H1 (cell line): Measurements from ENCODE around the gene ACCSL. TPM values are rescaled to one million over a fixed set of nuclear protein-coding genes. Genes with fewer than 3 reads are reported as not detected.

Experiments
- CTCF ChIA-PET: fragments of 300-600 bp; sonication (Branson Sonifier 250); formaldehyde crosslinking; loops from one replicate; lab custom pipeline; 2021; ENCODE audit not compliant: partially characterized antibody; lab: Charles Lee
- POLR2A ChIA-PET: fragments of 300-600 bp; sonication (Branson Sonifier 250); formaldehyde crosslinking; loops from one replicate; lab custom pipeline; 2021; ENCODE audit warnings: inconsistent platforms; ENCODE audit not compliant: partially characterized antibody; lab: Charles Lee
- DNase-seq, 2 experiments: peaks; one replicate each; pipeline versions ENCODE4 v3.0.0 to v3.0.0-alpha.2; 2010 to 2022; ENCODE audit warnings: low spot score in 2 of 2, low read depth in 1 of 2, mixed read lengths in 1 of 2
- FAIRE-seq: peaks from 2 replicates; lab custom pipeline; 2011; peaks lifted over from hg19 to GRCh38; lab: Jason Lieb, UNC
- H2AFZ ChIP-seq: 2 replicates; pipeline ENCODE4 v1.8.1; 2012; ENCODE audit warnings: low read length, inconsistent platforms
- H2AK5ac ChIP-seq: 2 replicates; pipeline ENCODE4 v1.6.1; 2013; ENCODE audit warnings: low read depth, low read length
- H2BK120ac ChIP-seq: replicated peaks from 2 replicates; pipeline ENCODE3; 2013; ENCODE audit warnings: low read depth, low read length, inconsistent platforms
- H2BK12ac ChIP-seq: 2 replicates; pipeline ENCODE4 v1.6.1; 2013; ENCODE audit warnings: low read depth, low read length
- H2BK15ac ChIP-seq: 2 replicates; pipeline ENCODE4 v1.6.1; 2013; ENCODE audit warnings: low read length
- H2BK20ac ChIP-seq: 2 replicates; pipeline ENCODE4 v1.6.1; 2013; ENCODE audit warnings: low read length
- H2BK5ac ChIP-seq: 2 replicates; pipeline ENCODE4 v1.6.1; 2013; ENCODE audit warnings: low read depth, low read length
- H3K14ac ChIP-seq: 2 replicates; pipeline ENCODE4 v1.6.1; 2013; ENCODE audit warnings: inconsistent platforms; ENCODE audit not compliant: insufficient read length
- H3K18ac ChIP-seq: 2 replicates; pipeline ENCODE4 v1.6.1; 2013; ENCODE audit warnings: low read length; ENCODE audit errors: extremely low read depth
- H3K23ac ChIP-seq: 2 replicates; pipeline ENCODE4 v1.6.1; 2013; ENCODE audit warnings: inconsistent platforms; ENCODE audit not compliant: insufficient read length
- H3K23me2 ChIP-seq: 2 replicates; pipeline ENCODE4 v1.6.1; 2013; ENCODE audit warnings: low read depth, low read length
- H3K27ac ChIP-seq: 2 replicates; pipeline ENCODE4 v1.6.1; 2011; ENCODE audit warnings: low read depth, low read length, inconsistent platforms
- H3K27me3 ChIP-seq, 4 experiments: replicated peaks in 1 of 4; 1 replicate in 1 of 4; 2 replicates in 3 of 4; pipeline versions ENCODE4 v1.6.1 to v1.8.1; 2011 to 2013; ENCODE audit warnings: low read length in 3 of 4, mild to moderate bottlenecking in 3 of 4, inconsistent platforms in 2 of 4, mixed read lengths in 2 of 4, moderate library complexity in 1 of 4; ENCODE audit not compliant: control insufficient read depth in 3 of 4, insufficient read depth in 3 of 4; ENCODE audit errors: extremely low read depth in 1 of 4
- H3K36me3 ChIP-seq, 4 experiments: 2 replicates each; pipeline versions ENCODE4 v1.6.1 to v1.8.1; 2011 to 2013; ENCODE audit warnings: mild to moderate bottlenecking in 4 of 4, low read length in 3 of 4, moderate library complexity in 2 of 4, control low read depth in 1 of 4, inconsistent platforms in 1 of 4; ENCODE audit not compliant: insufficient read depth in 4 of 4, control insufficient read depth in 2 of 4
- H3K4ac ChIP-seq: replicated peaks from 2 replicates; pipeline ENCODE3; 2013; ENCODE audit warnings: low read length, low read depth, mixed read lengths, inconsistent platforms; ENCODE audit not compliant: insufficient read length
- H3K4me1 ChIP-seq, 4 experiments: replicated peaks in 1 of 4; 1 replicate in 1 of 4; 2 replicates in 3 of 4; pipeline versions ENCODE4 v1.6.1 to v1.8.1; 2011 to 2013; ENCODE audit warnings: low read length in 3 of 4, inconsistent platforms in 2 of 4, mixed read lengths in 1 of 4; ENCODE audit not compliant: insufficient read depth in 4 of 4, control insufficient read depth in 3 of 4
- H3K4me2 ChIP-seq, 2 experiments: 2 replicates each; pipeline versions ENCODE4 v1.6.1 to v1.8.1; 2011 to 2013; ENCODE audit warnings: low read depth in 2 of 2, low read length in 2 of 2, control low read depth in 1 of 2, inconsistent platforms in 1 of 2, mild to moderate bottlenecking in 1 of 2; ENCODE audit not compliant: insufficient read depth in 1 of 2
- H3K4me3 ChIP-seq, 4 experiments: fragments of 200-600, 300-600 bp in 1 of 4; sonication (generic), shearing (Covaris generic), sonication (Bioruptor Twin) in 1 of 4; 2 replicates each; pipeline versions ENCODE4 v1.5.1 to v1.8.1; 2011 to 2016; ENCODE audit warnings: low read length in 4 of 4, low read depth in 3 of 4, control low read depth in 2 of 4, inconsistent platforms in 2 of 4, mild to moderate bottlenecking in 2 of 4, mixed read lengths in 1 of 4, moderate library complexity in 1 of 4; ENCODE audit not compliant: insufficient read depth in 2 of 4; ENCODE audit errors: extremely low read depth in 1 of 4
- H3K56ac ChIP-seq: replicated peaks from 2 replicates; pipeline ENCODE3; 2013; ENCODE audit warnings: low read depth, mild to moderate bottlenecking, mixed read lengths, low read length, inconsistent platforms; ENCODE audit not compliant: insufficient read length
- H3K79me1 ChIP-seq: 2 replicates; pipeline ENCODE4 v1.6.1; 2013; ENCODE audit warnings: low read depth, low read length, control low read depth
- H3K79me2 ChIP-seq, 2 experiments: 2 replicates each; pipeline versions ENCODE4 v1.6.1 to v1.8.1; 2012 to 2013; ENCODE audit warnings: low read length in 2 of 2, mild to moderate bottlenecking in 2 of 2, inconsistent platforms in 1 of 2; ENCODE audit not compliant: insufficient read depth in 2 of 2, control insufficient read depth in 1 of 2
- H3K9ac ChIP-seq, 4 experiments: replicated peaks in 1 of 4; 1 replicate in 1 of 4; 2 replicates in 3 of 4; pipeline versions ENCODE4 v1.6.1 to v1.8.1; 2011 to 2013; ENCODE audit warnings: low read depth in 3 of 4, low read length in 3 of 4, control low read depth in 2 of 4, mild to moderate bottlenecking in 2 of 4, moderate library complexity in 2 of 4, inconsistent platforms in 1 of 4; ENCODE audit errors: extremely low read depth in 1 of 4
- H3K9me3 ChIP-seq, 2 experiments: 2 replicates each; pipeline versions ENCODE4 v1.6.1 to v1.8.1; 2012 to 2013; ENCODE audit warnings: mild to moderate bottlenecking in 2 of 2, moderate library complexity in 2 of 2, control low read depth in 1 of 2, inconsistent platforms in 1 of 2, low read depth in 1 of 2, low read length in 1 of 2, mixed read lengths in 1 of 2; ENCODE audit not compliant: insufficient read depth in 2 of 2
- H4K20me1 ChIP-seq, 2 experiments: replicated peaks in 1 of 2; 2 replicates each; pipeline versions ENCODE3 to v1.8.1; 2011 to 2013; ENCODE audit warnings: inconsistent platforms in 2 of 2, low read length in 2 of 2, mild to moderate bottlenecking in 1 of 2; ENCODE audit not compliant: insufficient read depth in 2 of 2, control insufficient read depth in 1 of 2
- H4K5ac ChIP-seq: 2 replicates; pipeline ENCODE4 v1.6.1; 2013; ENCODE audit warnings: low read length, low read depth, mixed read lengths, inconsistent platforms; ENCODE audit not compliant: insufficient read length
- H4K8ac ChIP-seq: 2 replicates; pipeline ENCODE4 v1.8.0; 2013; ENCODE audit warnings: mild to moderate bottlenecking, moderate library complexity, low read length, inconsistent platforms; ENCODE audit not compliant: insufficient read depth; ENCODE audit errors: extremely low read depth
- H4K91ac ChIP-seq: replicated peaks from 2 replicates; pipeline ENCODE3; 2013; ENCODE audit warnings: low read length, mixed read lengths, inconsistent platforms; ENCODE audit not compliant: insufficient read length
- BRCA1 ChIP-seq: IDR thresholded peaks from 2 replicates; pipeline ENCODE4 v1.6.1; 2012; ENCODE audit warnings: low read depth, low read length, improper control_type of control experiment
- CHD1 ChIP-seq: IDR thresholded peaks from 2 replicates; pipeline ENCODE4 v1.6.1; 2012; ENCODE audit warnings: low read depth, low read length, improper control_type of control experiment
- CTBP2 ChIP-seq: IDR thresholded peaks from 2 replicates; pipeline ENCODE4 v1.7.0; 2011; ENCODE audit warnings: borderline replicate concordance, mild to moderate bottlenecking, moderate library complexity, mixed read lengths, low read length; ENCODE audit not compliant: insufficient read depth, insufficient read length
- HDAC2 ChIP-seq, 2 experiments: fragments of 300-600 bp in 1 of 2; sonication (generic) in 1 of 2; IDR thresholded peaks; 2 replicates each; pipeline ENCODE4 v1.6.1; 2011 to 2012; ENCODE audit warnings: low read depth in 2 of 2, low read length in 2 of 2, mild to moderate bottlenecking in 2 of 2, moderate library complexity in 2 of 2, borderline replicate concordance in 1 of 2, inconsistent platforms in 1 of 2
- KDM5A ChIP-seq: fragments of 200-600 bp; IDR thresholded peaks from 2 replicates; pipeline ENCODE4 v1.7.1; 2012; ENCODE audit warnings: mild to moderate bottlenecking, low read length, inconsistent platforms, mixed read lengths
- POLR2AphosphoS5 ChIP-seq: IDR thresholded peaks from 2 replicates; pipeline ENCODE4 v1.6.1; 2011; ENCODE audit warnings: low read depth, low read length
- SAP30 ChIP-seq: fragments of 300-600 bp; sonication (generic); IDR thresholded peaks from 2 replicates; pipeline ENCODE4 v1.7.1; 2012; ENCODE audit warnings: low read length, moderate library complexity, mild to moderate bottlenecking, inconsistent platforms; ENCODE audit not compliant: insufficient read depth, insufficient replicate concordance
- SIN3A ChIP-seq, 2 experiments: IDR thresholded peaks in 1 of 2; conservative IDR thresholded peaks in 1 of 2; 2 replicates each; pipeline ENCODE4 v1.6.1; 2011 to 2012; ENCODE audit warnings: low read length in 2 of 2, improper control_type of control experiment in 1 of 2, low read depth in 1 of 2, mild to moderate bottlenecking in 1 of 2
- SIX5 ChIP-seq: IDR thresholded peaks from 2 replicates; pipeline ENCODE4 v1.6.1; 2011; ENCODE audit warnings: mild to moderate bottlenecking, low read depth, low read length
- SP1 ChIP-seq: IDR thresholded peaks from 2 replicates; pipeline ENCODE4 v1.6.1; 2011; ENCODE audit warnings: low read depth, low read length
- SP2 ChIP-seq: IDR thresholded peaks from 2 replicates; pipeline ENCODE4 v1.6.1; 2012; ENCODE audit warnings: mild to moderate bottlenecking, low read length, inconsistent platforms
- TAF7 ChIP-seq: optimal IDR thresholded peaks from 2 replicates; pipeline ENCODE3; 2011; ENCODE audit warnings: low read depth, mild to moderate bottlenecking, inconsistent platforms, low read length, moderate library complexity, borderline replicate concordance
- TCF12 ChIP-seq: IDR thresholded peaks from 2 replicates; pipeline ENCODE4 v1.6.1; 2011; ENCODE audit warnings: low read depth, mild to moderate bottlenecking, low read length
- WGBS, 2 experiments: shearing (Covaris generic) in 1 of 2; methylation state at CpG; one replicate each; pipeline versions ENCODE4 v1.1.6 to v1.1.7; 2013 to 2015; ENCODE audit warnings: low lambda C conversion rate in 2 of 2, mixed read lengths in 2 of 2, inconsistent platforms in 1 of 2, low coverage in 1 of 2, missing lambda C conversion rate in 1 of 2; ENCODE audit not compliant: insufficient replicate concordance in 2 of 2, insufficient coverage in 1 of 2, insufficient read length in 1 of 2; ENCODE audit errors: extremely low coverage in 1 of 2, missing lambda C conversion rate in 1 of 2; 5-methylcytosine and 5-hydroxymethylcytosine counted together
- polyA plus RNA-seq, 7 experiments: library from polyadenylated mRNA; depleted of rRNA in 3 of 7; stranded (reverse) in 5 of 7; unstranded in 2 of 7; fragments of >200 nt in 5 of 7; fragments of 200-250 nt in 2 of 7; gene quantifications; 1 replicate in 5 of 7; 2 replicates in 1 of 7; 4 replicates in 1 of 7; pipeline versions ENCODE4 v1.2.1 to v1.2.3, GENCODE V29; 2011 to 2013; ENCODE audit warnings: missing spikeins in 2 of 7, mixed read lengths in 2 of 7
- total RNA-seq: library from RNA; stranded (reverse); fragmentation: NEBNext Ultra II Directional; extraction: Animal tissue kit (Norgen Biotek cat#: 25700); gene quantifications from 2 replicates; pipeline ENCODE4 v1.2.1, GENCODE V29; 2021

The ACCSL gene
- total and polyA plus RNA-seq, 2 of the 8 experiments (the other 6 are each of a cell fraction or from before 2014, with no cell fraction given): not detected

- no peak for DNase-seq
- Histone ChIP-seq H3K9me3 (no peaks in the 10 kb centered on the region), H3K4me1 (no peaks in the 10 kb centered on the region; a peak in 1 of 7 replicates), H4K91ac (no peak overlapping the region), H3K79me1 (no peaks in the 10 kb centered on the region), H3K23ac (no peak overlapping the region), H3K56ac (no peak overlapping the region), H2BK120ac (no peak overlapping the region)
- TF ChIP-seq CHD1: no peak
- TF ChIP-seq TCF12: no peak
- no peak for TF ChIP-seq POLR2AphosphoS5
- no peak for TF ChIP-seq SIX5
- no peak for TF ChIP-seq CTBP2
- no peak for TF ChIP-seq HDAC2 (IDR thresholded peaks at IDR 0.05; ENCODE audit: borderline replicate concordance in 1 of 2, low read depth in 2 of 2, low read length in 2 of 2)
- no peak for TF ChIP-seq BRCA1
- TF ChIP-seq KDM5A: no peak
- no peak for TF ChIP-seq TAF7
- no peak for TF ChIP-seq SAP30
- no peak for TF ChIP-seq SP1
- no peak for TF ChIP-seq SP2
- TF ChIP-seq SIN3A (conservative IDR thresholded peaks at IDR 0.05 in 1 of 2, IDR thresholded peaks at IDR 0.05 in 1 of 2; ENCODE audit: low read depth in 1 of 2, low read length in 2 of 2): no peak
- TF ChIP-seq, all 59 proteins: peak for 0
- Histone ChIP-seq H2BK20ac (no peak overlapping the region), H2AFZ (no peak overlapping the region), H2BK12ac (no peak overlapping the region), H3K4me3 (no peak overlapping the region), H3K23me2 (no peaks in the 10 kb centered on the region), H4K5ac (no peak overlapping the region), H4K20me1 (no peaks in the 10 kb centered on the region), H3K14ac (no peak overlapping the region), H2BK15ac (no peak overlapping the region), H3K27ac (no peak overlapping the region), H3K79me2 (no peaks in the 10 kb centered on the region), H3K4me2 (no peak overlapping the region), H3K27me3 (no peaks in the 10 kb centered on the region; a peak in 1 of 7 replicates), H3K9ac (no peak overlapping the region), H4K8ac (no peak overlapping the region), H3K18ac (no peak overlapping the region), H2BK5ac (no peak overlapping the region), H3K4ac (no peak overlapping the region), H2AK5ac (no peak overlapping the region), H3K36me3 (no peaks in the 10 kb centered on the region)
- WGBS, 2 experiments: 84% methylated on average over 8 of the region's 8 CpGs; no CpG with 5 or more reads in 1 of the 2 experiments
- POLR2A ChIA-PET: interaction anchor here (1.6 kb wide), 1 partner anchor 10 kb away, joined by 3 read pairs; no protein-coding TSS in a partner anchor
- no peak for FAIRE-seq
- CTCF ChIA-PET: interaction anchor here (1.1 to 5.0 kb wide), 5 partner anchors 8 to 125 kb away, joined by 3 to 32 read pairs (median 4); no protein-coding TSS in a partner anchor
These were observed 32.7 kb upstream of the ACCSL start for GRCh38 chr11:44014968-44015623.
